MM.1S (cell line): ENCODE measurements around the gene SCFD2.
A peak's percentile ranks its signal among the peaks of the same experiment; 100 is the strongest.

ENCODE experiments used
- DNase-seq: peaks from one replicate; pipeline ENCODE4 v3.0.0-alpha.2; 2015
- H2AFZ ChIP-seq: fragments of 300-600 bp; sonication (generic); 2 replicates; pipeline ENCODE4 v1.6.0; 2016; ENCODE audit warnings: antibody characterized with exemption, low read length
- H3F3A ChIP-seq: fragments of 300-600 bp; sonication (generic); 2 replicates; pipeline ENCODE4 v1.6.1; 2016; ENCODE audit warnings: mild to moderate bottlenecking, antibody characterized with exemption, low read length, moderate library complexity, mixed read lengths; ENCODE audit not compliant: insufficient read depth
- H3K27ac ChIP-seq: fragments of 300-600 bp; sonication (generic); 2 replicates; pipeline ENCODE4 v1.5.1; 2016; ENCODE audit warnings: mild to moderate bottlenecking, low read length
- H3K27me3 ChIP-seq: fragments of 300-600 bp; sonication (generic); replicated peaks from 2 replicates; pipeline ENCODE4 v1.6.0; 2016; ENCODE audit warnings: low read length; ENCODE audit not compliant: insufficient read depth
- H3K36me3 ChIP-seq: fragments of 300-600 bp; sonication (generic); replicated peaks from 2 replicates; pipeline ENCODE4 v1.6.1; 2016; ENCODE audit warnings: mild to moderate bottlenecking, low read length, mixed read lengths; ENCODE audit not compliant: insufficient read depth
- H3K4me1 ChIP-seq: fragments of 300-600 bp; sonication (generic); 2 replicates; pipeline ENCODE4 v1.6.1; 2016; ENCODE audit warnings: low read length, mixed read lengths
- H3K4me2 ChIP-seq: fragments of 300-600 bp; sonication (generic); 2 replicates; pipeline ENCODE4 v1.6.0; 2016; ENCODE audit warnings: low read depth, low read length
- H3K4me3 ChIP-seq: fragments of 300-600 bp; sonication (generic); 2 replicates; pipeline ENCODE4 v1.5.1; 2016; ENCODE audit warnings: low read length, mixed read lengths
- H3K79me2 ChIP-seq: fragments of 300-600 bp; sonication (generic); 2 replicates; pipeline ENCODE4 v1.6.1; 2016; ENCODE audit warnings: mixed run types, low read length, mixed read lengths
- H3K9ac ChIP-seq: fragments of 300-600 bp; sonication (generic); 2 replicates; pipeline ENCODE4 v1.6.1; 2016; ENCODE audit warnings: low read length, mixed read lengths
- H3K9me2 ChIP-seq: fragments of 300-600 bp; sonication (generic); replicated peaks from 2 replicates; pipeline ENCODE4 v1.6.1; 2016; ENCODE audit warnings: mild to moderate bottlenecking, low read length, mixed read lengths; ENCODE audit not compliant: insufficient read depth
- H3K9me3 ChIP-seq: fragments of 300-600 bp; sonication (generic); replicated peaks from 2 replicates; pipeline ENCODE4 v1.6.1; 2016; ENCODE audit warnings: mild to moderate bottlenecking, low read length, mixed read lengths; ENCODE audit not compliant: insufficient read depth
- H4K20me1 ChIP-seq: fragments of 300-600 bp; sonication (generic); 2 replicates; pipeline ENCODE4 v1.6.1; 2016; ENCODE audit warnings: mild to moderate bottlenecking, low read length, moderate library complexity, mixed read lengths; ENCODE audit not compliant: insufficient read depth
- EZH2 ChIP-seq: fragments of 300-600 bp; sonication (generic); optimal IDR thresholded peaks from 2 replicates; pipeline ENCODE3; 2017; ENCODE audit warnings: low read depth, mild to moderate bottlenecking, antibody characterized with exemption, low read length, mixed read lengths
- EZH2phosphoT487 ChIP-seq: fragments of 300-600 bp; sonication (generic); IDR thresholded peaks from 2 replicates; pipeline ENCODE4 v1.6.1; 2018; ENCODE audit warnings: antibody characterized with exemption, low read length
- TF ChIP-seq, protein P1 (sequence below): fragments of 300-600 bp; sonication (generic); IDR thresholded peaks from 2 replicates; pipeline ENCODE4 v1.5.1; 2016; ENCODE audit warnings: antibody characterized with exemption, low read length, mixed read lengths

SCFD2 gene

DNA sequence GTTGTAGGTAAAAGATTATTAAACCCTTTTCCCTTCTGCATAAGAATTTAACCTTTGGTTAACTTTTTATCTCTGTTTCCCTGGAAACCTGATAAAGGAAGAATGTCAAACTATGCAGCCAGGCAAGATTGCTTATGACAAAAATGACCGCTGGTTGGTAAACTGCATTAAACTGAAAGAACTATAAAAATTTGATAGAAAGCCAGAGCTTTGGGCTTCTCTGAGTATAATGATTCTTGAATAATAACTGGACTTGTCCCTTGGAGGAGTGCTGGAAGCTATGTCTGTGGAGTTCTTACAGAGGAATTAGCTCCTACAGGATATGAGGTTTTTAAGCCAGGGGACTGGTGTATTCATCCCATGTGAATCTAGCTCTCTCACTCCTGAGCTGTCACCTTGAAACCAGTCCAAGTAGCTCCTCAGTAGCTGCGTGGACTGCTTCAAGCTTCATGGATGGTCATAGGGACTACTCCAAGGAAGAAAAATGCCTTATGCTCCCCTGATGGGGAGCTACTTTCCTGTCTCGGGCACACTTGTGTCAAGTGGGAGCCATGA lies 451.7 kb downstream of the SCFD2 start:
- Histone ChIP-seq H3K9me2 (no peaks in the 10 kb centered on the region), H4K20me1 (no peaks in the 10 kb centered on the region)

DNA sequence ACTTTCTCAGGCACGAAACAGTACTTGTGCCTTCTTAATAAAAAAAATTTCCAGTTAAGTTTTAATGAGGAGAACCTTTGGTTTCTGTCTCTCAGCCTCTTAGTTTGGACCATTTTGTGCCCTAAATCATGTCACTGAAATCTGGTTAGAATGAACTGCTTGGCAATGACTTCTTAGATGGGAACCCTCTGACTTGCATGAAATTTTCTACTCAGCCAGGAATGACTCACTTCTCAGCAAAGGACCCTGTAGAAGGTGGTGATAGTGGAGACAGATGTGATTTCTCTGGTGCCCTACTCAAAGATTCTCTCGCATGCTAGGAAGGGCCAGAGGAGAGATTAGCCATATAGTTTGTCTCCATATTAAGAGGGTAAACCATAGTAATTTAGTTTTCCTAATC lies 453.3 kb downstream of the SCFD2 start:
- Histone ChIP-seq H4K20me1 (no peaks in the 10 kb centered on the region), H3K4me2 (no peak overlapping the region), H3K79me2 (no peaks in the 10 kb centered on the region), H3K9ac (no peak overlapping the region), H3K4me3 (no peak overlapping the region), H3K9me2 (no peaks in the 10 kb centered on the region), H3F3A (no peaks in the 10 kb centered on the region), H3K36me3 (no peaks in the 10 kb centered on the region), H3K27me3 (no peaks in the 10 kb centered on the region), H3K4me1 (no peaks in the 10 kb centered on the region), H3K9me3 (no peaks in the 10 kb centered on the region), H3K27ac (no peak overlapping the region), H2AFZ (no peak overlapping the region)
- no peak for DNase-seq
- TF ChIP-seq EZH2 (no peak), EZH2phosphoT487 (no peak)
- TF ChIP-seq, protein P1, sequence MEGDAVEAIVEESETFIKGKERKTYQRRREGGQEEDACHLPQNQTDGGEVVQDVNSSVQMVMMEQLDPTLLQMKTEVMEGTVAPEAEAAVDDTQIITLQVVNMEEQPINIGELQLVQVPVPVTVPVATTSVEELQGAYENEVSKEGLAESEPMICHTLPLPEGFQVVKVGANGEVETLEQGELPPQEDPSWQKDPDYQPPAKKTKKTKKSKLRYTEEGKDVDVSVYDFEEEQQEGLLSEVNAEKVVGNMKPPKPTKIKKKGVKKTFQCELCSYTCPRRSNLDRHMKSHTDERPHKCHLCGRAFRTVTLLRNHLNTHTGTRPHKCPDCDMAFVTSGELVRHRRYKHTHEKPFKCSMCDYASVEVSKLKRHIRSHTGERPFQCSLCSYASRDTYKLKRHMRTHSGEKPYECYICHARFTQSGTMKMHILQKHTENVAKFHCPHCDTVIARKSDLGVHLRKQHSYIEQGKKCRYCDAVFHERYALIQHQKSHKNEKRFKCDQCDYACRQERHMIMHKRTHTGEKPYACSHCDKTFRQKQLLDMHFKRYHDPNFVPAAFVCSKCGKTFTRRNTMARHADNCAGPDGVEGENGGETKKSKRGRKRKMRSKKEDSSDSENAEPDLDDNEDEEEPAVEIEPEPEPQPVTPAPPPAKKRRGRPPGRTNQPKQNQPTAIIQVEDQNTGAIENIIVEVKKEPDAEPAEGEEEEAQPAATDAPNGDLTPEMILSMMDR: no peak

More for the DNA sequence above, 451.7 kb downstream of the SCFD2 start:
- no peak overlapping the region for H3K4me3 ChIP-seq
- H3K36me3 ChIP-seq: no peaks in the 10 kb centered on the region
- H3K9ac ChIP-seq: no peak overlapping the region
- DNase-seq: no peak
- no peak overlapping the region for H3K4me2 ChIP-seq
- no peaks in the 10 kb centered on the region for H3K79me2 ChIP-seq
- H3K4me1 ChIP-seq: no peaks in the 10 kb centered on the region
- no peaks in the 10 kb centered on the region for H3F3A ChIP-seq
- H3K27me3 ChIP-seq: no peaks in the 10 kb centered on the region
- no peaks in the 10 kb centered on the region for H3K9me3 ChIP-seq
- no peak overlapping the region for H2AFZ ChIP-seq
- TF ChIP-seq, protein P1: no peak
- TF ChIP-seq EZH2 (no peak), EZH2phosphoT487 (no peak)
- H3K27ac ChIP-seq: no peak overlapping the region

DNA sequence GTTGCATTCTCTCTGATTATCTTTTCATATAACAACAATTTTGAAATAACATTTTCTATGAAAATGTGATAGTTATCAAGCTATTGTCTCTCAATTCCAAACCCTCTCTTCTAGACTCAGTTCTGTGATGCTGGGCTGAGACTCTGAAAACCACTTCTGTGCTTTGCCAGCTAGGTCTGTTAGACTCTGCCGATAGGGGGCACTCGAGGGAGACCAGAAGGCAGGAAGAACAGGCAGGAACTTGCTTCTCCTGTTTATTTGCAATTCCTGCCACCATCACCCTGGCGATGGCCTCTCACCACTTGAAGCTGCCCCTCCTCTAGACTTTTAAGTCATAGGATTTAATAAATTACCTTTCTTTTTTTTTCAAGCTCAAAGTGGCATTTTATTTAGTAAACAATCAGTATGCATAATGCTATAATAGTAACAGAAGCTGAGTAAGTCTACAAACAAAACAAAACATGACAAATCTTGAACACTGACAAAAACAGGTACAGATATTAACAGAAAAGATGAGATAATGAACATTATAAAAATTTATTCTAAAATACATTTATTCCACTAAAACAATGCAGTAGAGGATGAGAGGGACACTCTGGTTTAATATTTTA lies 454.1 kb downstream of the SCFD2 start:
- no peaks in the 10 kb centered on the region for H3F3A ChIP-seq
- H4K20me1 ChIP-seq: no peaks in the 10 kb centered on the region
- H3K9ac ChIP-seq: no peak overlapping the region
- H3K27me3 ChIP-seq: no peaks in the 10 kb centered on the region
- no peak for TF ChIP-seq EZH2phosphoT487
- TF ChIP-seq EZH2: no peak
- TF ChIP-seq, protein P1: peak; percentile 84
- no peaks in the 10 kb centered on the region for H3K79me2 ChIP-seq
- H3K4me2 ChIP-seq: no peak overlapping the region
- no peaks in the 10 kb centered on the region for H3K36me3 ChIP-seq
- peak; percentile 65 for DNase-seq
- no peak overlapping the region for H3K4me3 ChIP-seq
- no peak overlapping the region for H2AFZ ChIP-seq
- no peaks in the 10 kb centered on the region for H3K9me3 ChIP-seq
- H3K27ac ChIP-seq: no peak overlapping the region
- no peaks in the 10 kb centered on the region for H3K9me2 ChIP-seq
- no peaks in the 10 kb centered on the region for H3K4me1 ChIP-seq
